ENCODE data around the gene SEC14L2. TPM values are rescaled to one million over a fixed set of nuclear protein-coding genes. Genes with fewer than 3 reads are reported as not detected.

SEC14L2 gene
- total and polyA plus RNA-seq, 10 of the 15 experiments (the other 5 are each of a cell fraction or from before 2014, with no cell fraction given) = 0.08 to 4.0 (median 0.48) TPM

- no peak for TF ChIP-seq BCL3 (IDR thresholded peaks at IDR 0.05; ENCODE audit: borderline replicate concordance, insufficient read depth, low read depth, low read length, poor library complexity, severe bottlenecking)
Measured at GRCh38 chr22:30368420-30368819, 28.4 kb upstream of the SEC14L2 start (continued).

GRCh38 chr22:30370641-30371230 is 26.1 kb upstream of the SEC14L2 start:
- POLR2A ChIA-PET = no interaction called here
- RAD21 ChIA-PET (ENCODE audit: unreplicated experiment) = no interaction called here

More at GRCh38 chr22:30370641-30371230, 26.1 kb upstream of the SEC14L2 start:
- H3K9me3 ChIP-seq (replicated peaks; ENCODE audit: control insufficient read depth, insufficient read depth, low read length) = no peaks in the 10 kb centered on the region
- ChIA-PET CTCF (no interaction called here), SMC1A (ENCODE audit: uncharacterized antibody, unreplicated experiment) (no interaction called here)
- no peaks in the 10 kb centered on the region for H3K79me2 ChIP-seq (ENCODE audit: control insufficient read depth, insufficient read depth, low read length)
- no peak for TF ChIP-seq GATAD2B (conservative IDR thresholded peaks at IDR 0.05; ENCODE audit: low read depth)
- no peak for TF ChIP-seq POU2F2 (IDR thresholded peaks at IDR 0.05; ENCODE audit: borderline replicate concordance, low read depth, low read length)
- no peak for TF ChIP-seq FOS (IDR thresholded peaks at IDR 0.05; ENCODE audit: borderline replicate concordance, extremely low read depth, insufficient read length)
- TF ChIP-seq SPI1 (IDR thresholded peaks at IDR 0.05; ENCODE audit: borderline replicate concordance, insufficient read depth, low read depth, low read length) = no peak
- TF ChIP-seq ZBTB4 (CRISPR knock-in tag; IDR thresholded peaks at IDR 0.05) = no peak
- TF ChIP-seq TCF7 (IDR thresholded peaks at IDR 0.05; ENCODE audit: borderline replicate concordance) = no peak
- no peak for TF ChIP-seq IRF5 (IDR thresholded peaks at IDR 0.05; ENCODE audit: borderline replicate concordance)
- no peak for TF ChIP-seq TAF1 (IDR thresholded peaks at IDR 0.05; ENCODE audit: borderline replicate concordance, low read depth, low read length)
- no peak for TF ChIP-seq BHLHE40 (IDR thresholded peaks at IDR 0.05; ENCODE audit: borderline replicate concordance in 1 of 2, low read depth in 2 of 2, low read length in 1 of 2)
- TF ChIP-seq PAX5 (IDR thresholded peaks at IDR 0.05; ENCODE audit: borderline replicate concordance, low read depth, low read length) = no peak
- no peaks in the 10 kb centered on the region for H3K27me3 ChIP-seq (replicated peaks in 1 of 2; ENCODE audit: control insufficient read depth in 2 of 2, insufficient read depth in 2 of 2, low read length in 1 of 2)
- 65% methylated on average over 19 of the region's 19 CpGs for WGBS (ENCODE audit: insufficient coverage, insufficient replicate concordance, low lambda C conversion rate, missing lambda C conversion rate)
- H3K9ac ChIP-seq (ENCODE audit: control insufficient read depth, insufficient read depth, low read length) = no peak overlapping the region
- H3K36me3 ChIP-seq (ENCODE audit: control insufficient read depth in 2 of 2, insufficient read depth in 2 of 2, low read length in 1 of 2) = no peaks in the 10 kb centered on the region
- no peaks in the 10 kb centered on the region for H4K20me1 ChIP-seq (ENCODE audit: control insufficient read depth, insufficient read depth)
- DNase-seq (ENCODE audit: low read depth, low spot score) (no peak), FAIRE-seq (no peak), ATAC-seq (no peak)
- H3K4me3 ChIP-seq = no peak overlapping the region
- no TSS peak for BruUV-seq (replicated peaks)
- H3K4me1 ChIP-seq (ENCODE audit: control insufficient read depth, insufficient read depth, low read length) = no peaks in the 10 kb centered on the region
- H3K27ac ChIP-seq (ENCODE audit: control insufficient read depth, insufficient read depth) = no peak overlapping the region
- H3K4me2 ChIP-seq (ENCODE audit: control insufficient read depth, insufficient read depth) = no peak overlapping the region
- intact Hi-C loops (cut with micrococcal nuclease; ENCODE audit: unreplicated experiment) = no loop called here
- H2AFZ ChIP-seq (ENCODE audit: control insufficient read depth, low read depth, low read length) = no peak overlapping the region
- in situ Hi-C loops (cut with MboI) = no loop called here

Data from GM12878 (cell line).